Left kidney (tissue), 2 donors: ENCODE results near the gene DLGAP1. TPM values are rescaled to one million over a fixed set of nuclear protein-coding genes. Genes with fewer than 3 reads are reported as not detected.

Experiments
- DNase-seq: peaks from one replicate; pipeline ENCODE4 v3.0.0-alpha.2; 2013
- polyA plus RNA-seq: library from polyadenylated mRNA; unstranded; fragments of 120-200 nt; gene quantifications from one replicate; pipeline ENCODE4 v1.2.1, GENCODE V29; 2013; ENCODE audit not compliant: insufficient read length

The DLGAP1 gene
- polyA plus RNA-seq, 1 donor, result 6.2 TPM

- no peak for DNase-seq
These were observed 519.8 kb downstream of the DLGAP1 start for GRCh38 chr18:3935305-3935704.

- DNase-seq, result no peak
These were observed 522.8 kb downstream of the DLGAP1 start for GRCh38 chr18:3932276-3932675.

GRCh38 chr18:3931542-3932112 is 523.5 kb downstream of the DLGAP1 start:
- DNase-seq, result no peak

GRCh38 chr18:3931013-3931315 is 524.1 kb downstream of the DLGAP1 start:
- DNase-seq, result no peak

GRCh38 chr18:3930126-3931012 is 524.7 kb downstream of the DLGAP1 start:
- no peak for DNase-seq

GRCh38 chr18:3924455-3924854 is 530.7 kb downstream of the DLGAP1 start:
- DNase-seq, result no peak

- DNase-seq, result no peak
These were observed 531.4 kb downstream of the DLGAP1 start for GRCh38 chr18:3923750-3924149.

GRCh38 chr18:3921826-3922225 is 533.3 kb downstream of the DLGAP1 start:
- DNase-seq, result no peak

- DNase-seq, result no peak
These were observed 534.3 kb downstream of the DLGAP1 start for GRCh38 chr18:3920832-3921231.

GRCh38 chr18:3919396-3920061 is 535.6 kb downstream of the DLGAP1 start:
- no peak for DNase-seq

- no peak for DNase-seq
These were observed 539.0 kb downstream of the DLGAP1 start for GRCh38 chr18:3916082-3916481.

- no peak for DNase-seq
These were observed 540.1 kb downstream of the DLGAP1 start for GRCh38 chr18:3914833-3915610.

- no peak for DNase-seq
These were observed 541.0 kb downstream of the DLGAP1 start for GRCh38 chr18:3914109-3914508.

GRCh38 chr18:3912705-3913104 is 542.4 kb downstream of the DLGAP1 start:
- DNase-seq, result no peak

GRCh38 chr18:3911413-3911812 is 543.7 kb downstream of the DLGAP1 start:
- DNase-seq, result no peak

- no peak for DNase-seq
These were observed 544.6 kb downstream of the DLGAP1 start for GRCh38 chr18:3910512-3910911.

- DNase-seq, result no peak
These were observed 547.2 kb downstream of the DLGAP1 start for GRCh38 chr18:3907955-3908354.

GRCh38 chr18:3906116-3906750 is 548.9 kb downstream of the DLGAP1 start:
- no peak for DNase-seq

- no peak for DNase-seq
These were observed 551.8 kb downstream of the DLGAP1 start for GRCh38 chr18:3903337-3903736.

GRCh38 chr18:3902676-3903075 is 552.4 kb downstream of the DLGAP1 start:
- no peak for DNase-seq

GRCh38 chr18:3901811-3902210 is 553.3 kb downstream of the DLGAP1 start:
- DNase-seq, result peak; percentile 11

- DNase-seq, result no peak
These were observed 554.1 kb downstream of the DLGAP1 start for GRCh38 chr18:3901042-3901441.
